Transverse colon (tissue), 4 donors: ENCODE results near the gene SCYL1.
A peak's percentile ranks its signal among the peaks of the same experiment; 100 is the strongest.

ENCODE experiments used
- CTCF ChIP-seq, 5 experiments: fragments of 200-600 bp in 3 of 5; fragments of 450-650 bp in 2 of 5; sonication (generic) in 3 of 5; IDR thresholded peaks; 1 replicate in 2 of 5; 2 replicates in 3 of 5; pipeline ENCODE4 v1.5.1; 2016 to 2017; ENCODE audit warnings: antibody characterized with exemption in 5 of 5, inconsistent platforms in 3 of 5, mild to moderate bottlenecking in 2 of 5, moderate library complexity in 1 of 5
- EP300 ChIP-seq: sonication (generic); formaldehyde crosslinking; IDR thresholded peaks from one replicate; pipeline ENCODE4 v1.6.1; 2017; ENCODE audit warnings: antibody characterized with exemption, low read depth
- POLR2A ChIP-seq: fragments of 450-650 bp; IDR thresholded peaks from one replicate; pipeline ENCODE4 v1.6.1; 2016; ENCODE audit warnings: antibody characterized with exemption, mild to moderate bottlenecking, moderate library complexity
- POLR2AphosphoS5 ChIP-seq, 3 donors: sonication (generic); formaldehyde crosslinking; IDR thresholded peaks; one replicate each; pipeline ENCODE4 v1.6.1; 2016; ENCODE audit warnings: antibody characterized with exemption in 3 of 3

GRCh38 chr11:65576867-65577755 lies 52.2 kb downstream of the SCYL1 start:
- peak; percentile 48 for TF ChIP-seq POLR2A
- TF ChIP-seq CTCF (IDR thresholded peaks at IDR 0.05), result no peak
- no peak for TF ChIP-seq EP300
- TF ChIP-seq POLR2AphosphoS5 (IDR thresholded peaks at IDR 0.05), result peak; percentile 31 to 73 (median 51)
